IMR-90 (cell line): Measurements from ENCODE around the gene ADPRHL1. TPM values are rescaled to one million over a fixed set of nuclear protein-coding genes. Genes with fewer than 3 reads are reported as not detected.

ENCODE experiments used
- ATAC-seq: fragments of 200-7000 bp; cut with Tn5 transposase; 2 replicates; pipeline ENCODE4 v1.9.1; 2020; ENCODE audit warnings: low read depth, mild to moderate bottlenecking, moderate library complexity
- BruUV-seq: library from RNA; stranded (reverse); fragments of 400-500 nt; replicated peaks from 2 replicates; lab custom pipeline; 2021; lab: Mats Ljungman, UMichigan
- CTCF ChIA-PET: fragments of 300-600 bp; formaldehyde crosslinking; extraction: SDS; loops from one replicate; lab custom pipeline; 2021; ENCODE audit warnings: antibody characterized with exemption; lab: Yijun Ruan, JAX
- POLR2A ChIA-PET: fragments of 300-600 bp; sonication (Branson Sonifier 250); formaldehyde crosslinking; loops from one replicate; lab custom pipeline; 2022; ENCODE audit warnings: antibody characterized with exemption; ENCODE audit not compliant: unreplicated experiment; lab: Charles Lee
- DNase-seq: peaks from one replicate; pipeline ENCODE4 v3.0.0; 2013
- H2AFZ ChIP-seq: replicated peaks from 2 replicates; pipeline ENCODE3; 2013; ENCODE audit warnings: low read length, mild to moderate bottlenecking; ENCODE audit not compliant: poor library complexity
- H2AK5ac ChIP-seq: 2 replicates; pipeline ENCODE4 v1.6.1; 2013; ENCODE audit warnings: low read depth, low read length, inconsistent platforms
- H2AK9ac ChIP-seq: replicated peaks from 2 replicates; pipeline ENCODE3; 2013; ENCODE audit warnings: mild to moderate bottlenecking, low read depth, low read length, moderate library complexity; ENCODE audit not compliant: poor library complexity
- H2BK120ac ChIP-seq: 2 replicates; pipeline ENCODE4 v1.6.1; 2013; ENCODE audit warnings: low read depth, low read length, inconsistent platforms
- H2BK15ac ChIP-seq: 3 replicates; pipeline ENCODE4 v1.6.1; 2013; ENCODE audit warnings: low read depth, low read length, inconsistent platforms
- H2BK20ac ChIP-seq: 2 replicates; pipeline ENCODE4 v1.6.1; 2013; ENCODE audit warnings: low read depth, mild to moderate bottlenecking, inconsistent platforms, low read length, moderate library complexity
- H2BK5ac ChIP-seq: 2 replicates; pipeline ENCODE4 v1.6.1; 2013; ENCODE audit warnings: mild to moderate bottlenecking, low read depth, low read length, inconsistent platforms; ENCODE audit not compliant: poor library complexity, severe bottlenecking
- H3K14ac ChIP-seq: replicated peaks from 2 replicates; pipeline ENCODE4 v1.6.1; 2013; ENCODE audit warnings: low read depth, low read length, inconsistent platforms
- H3K18ac ChIP-seq: 2 replicates; pipeline ENCODE4 v1.6.1; 2013; ENCODE audit warnings: low read depth, low read length, control low read depth
- H3K23ac ChIP-seq: 2 replicates; pipeline ENCODE4 v1.6.1; 2013; ENCODE audit warnings: low read depth, low read length, inconsistent platforms
- H3K27ac ChIP-seq: 2 replicates; pipeline ENCODE4 v1.5.1; 2013; ENCODE audit warnings: mild to moderate bottlenecking, control low read depth, low read length; ENCODE audit not compliant: insufficient read depth
- H3K27me3 ChIP-seq: 2 replicates; pipeline ENCODE4 v1.6.1; 2013; ENCODE audit warnings: low read length; ENCODE audit not compliant: control insufficient read depth, insufficient read depth
- H3K36me3 ChIP-seq: 2 replicates; pipeline ENCODE4 v1.6.1; 2013; ENCODE audit warnings: low read length, mixed read lengths; ENCODE audit not compliant: control insufficient read depth, insufficient read depth
- H3K4ac ChIP-seq: 2 replicates; pipeline ENCODE4 v1.6.1; 2013; ENCODE audit warnings: low read depth, low read length, inconsistent platforms
- H3K4me1 ChIP-seq: 2 replicates; pipeline ENCODE4 v1.6.1; 2013; ENCODE audit warnings: low read length, mixed read lengths; ENCODE audit not compliant: control insufficient read depth, insufficient read depth
- H3K4me2 ChIP-seq: 2 replicates; pipeline ENCODE4 v1.6.1; 2013; ENCODE audit warnings: low read depth, mild to moderate bottlenecking, control low read depth, low read length, moderate library complexity
- H3K4me3 ChIP-seq: 2 replicates; pipeline ENCODE4 v1.5.1; 2013; ENCODE audit warnings: low read depth, mild to moderate bottlenecking, control low read depth, low read length, moderate library complexity; ENCODE audit not compliant: insufficient read depth
- H3K56ac ChIP-seq: 2 replicates; pipeline ENCODE4 v1.6.1; 2013; ENCODE audit warnings: low read length, inconsistent platforms; ENCODE audit not compliant: insufficient read depth; ENCODE audit errors: extremely low read depth
- H3K79me1 ChIP-seq, 2 experiments: 2 replicates each; pipeline ENCODE4 v1.6.1; 2013; ENCODE audit warnings: low read length in 2 of 2, inconsistent platforms in 1 of 2, low read depth in 1 of 2
- H3K9ac ChIP-seq: 2 replicates; pipeline ENCODE4 v1.6.1; 2013; ENCODE audit warnings: low read depth, low read length, control low read depth
- H3K9me1 ChIP-seq: 2 replicates; pipeline ENCODE4 v1.6.1; 2013; ENCODE audit warnings: low read length, inconsistent platforms; ENCODE audit not compliant: insufficient read depth
- H3K9me3 ChIP-seq: 2 replicates; pipeline ENCODE4 v1.6.1; 2013; ENCODE audit warnings: low read length; ENCODE audit not compliant: control insufficient read depth, insufficient read depth
- H4K20me1 ChIP-seq: 2 replicates; pipeline ENCODE4 v1.6.1; 2013; ENCODE audit warnings: low read length, inconsistent platforms; ENCODE audit not compliant: insufficient read depth
- H4K5ac ChIP-seq: 2 replicates; pipeline ENCODE4 v1.6.1; 2013; ENCODE audit warnings: mild to moderate bottlenecking, low read depth, low read length, control low read depth
- H4K8ac ChIP-seq, 2 experiments: 2 replicates each; pipeline ENCODE4 v1.6.1; 2013; ENCODE audit warnings: low read depth in 2 of 2, low read length in 2 of 2, control low read depth in 1 of 2, inconsistent platforms in 1 of 2
- H4K91ac ChIP-seq: 2 replicates; pipeline ENCODE4 v1.6.1; 2013; ENCODE audit warnings: low read depth, low read length, inconsistent platforms; ENCODE audit not compliant: insufficient read depth
- BHLHE40 ChIP-seq: fragments of 150-350 bp; IDR thresholded peaks from 2 replicates; pipeline ENCODE4 v1.6.1; 2016; ENCODE audit warnings: mild to moderate bottlenecking, low read depth, low read length
- CEBPB ChIP-seq: IDR thresholded peaks from 2 replicates; pipeline ENCODE4 v1.6.1; 2012; ENCODE audit warnings: low read depth, low read length, improper control_type of control experiment
- CHD1 ChIP-seq: IDR thresholded peaks from 2 replicates; pipeline ENCODE4 v1.6.1; 2012; ENCODE audit warnings: low read depth, low read length, improper control_type of control experiment
- FOS ChIP-seq: fragments of 150-350 bp; IDR thresholded peaks from 2 replicates; pipeline ENCODE4 v1.6.1; 2016; ENCODE audit warnings: low read depth, low read length
- MAFK ChIP-seq: IDR thresholded peaks from 2 replicates; pipeline ENCODE4 v1.6.1; 2012; ENCODE audit warnings: low read depth, low read length, improper control_type of control experiment
- MAZ ChIP-seq: IDR thresholded peaks from 2 replicates; pipeline ENCODE4 v1.6.1; 2012; ENCODE audit warnings: low read depth, mild to moderate bottlenecking, low read length, improper control_type of control experiment, moderate library complexity, borderline replicate concordance
- MXI1 ChIP-seq: IDR thresholded peaks from 2 replicates; pipeline ENCODE4 v1.6.1; 2012; ENCODE audit warnings: low read depth, mild to moderate bottlenecking, low read length, moderate library complexity, borderline replicate concordance
- NFE2L2 ChIP-seq: fragments of 150-350 bp; IDR thresholded peaks from 2 replicates; pipeline ENCODE4 v1.6.1; 2016; ENCODE audit warnings: low read depth, mild to moderate bottlenecking, low read length
- POLR2A ChIP-seq: IDR thresholded peaks from 2 replicates; pipeline ENCODE4 v1.6.1; 2012; ENCODE audit warnings: mild to moderate bottlenecking, low read depth, low read length
- RAD21 ChIP-seq: IDR thresholded peaks from 2 replicates; pipeline ENCODE4 v1.6.1; 2012; ENCODE audit warnings: low read length, improper control_type of control experiment
- RCOR1 ChIP-seq: IDR thresholded peaks from 2 replicates; pipeline ENCODE4 v1.6.1; 2012; ENCODE audit warnings: mild to moderate bottlenecking, low read length, improper control_type of control experiment; ENCODE audit not compliant: insufficient replicate concordance
- RFX5 ChIP-seq: IDR thresholded peaks from 2 replicates; pipeline ENCODE4 v1.8.0; 2012; ENCODE audit warnings: low read depth, mild to moderate bottlenecking, low read length, moderate library complexity
- SMC3 ChIP-seq: fragments of 150-350 bp; IDR thresholded peaks from 2 replicates; pipeline ENCODE4 v1.6.1; 2016; ENCODE audit warnings: low read depth, mild to moderate bottlenecking, antibody characterized with exemption, low read length, moderate library complexity
- WGBS, 2 experiments: methylation state at CpG; one replicate each; pipeline versions ENCODE4 v1.1.5 to v1.1.7; 2013; ENCODE audit warnings: missing lambda C conversion rate in 2 of 2; ENCODE audit not compliant: insufficient read length in 1 of 2; ENCODE audit errors: extremely low coverage in 2 of 2; 5-methylcytosine and 5-hydroxymethylcytosine counted together
- dilution Hi-C: fragments of 300-500 bp; cut with HindIII; formaldehyde crosslinking; loops from one replicate; pipeline ENCODE4 v1.14.3; 2018; ENCODE audit warnings: low sequenced_read_pairs; ENCODE audit not compliant: unreplicated experiment
- in situ Hi-C: fragments of 300-500 bp; cut with MboI; formaldehyde crosslinking; loops from 3 replicates; pipeline ENCODE4 v1.14.3; 2019; ENCODE audit warnings: low sequenced_read_pairs, inconsistent platforms, mixed read lengths
- intact Hi-C: fragments of 100-400 bp; cut with micrococcal nuclease; formaldehyde crosslinking; loops from 2 replicates; pipeline ENCODE4 v1.10.0; 2022
- polyA plus RNA-seq, 3 experiments: library from polyadenylated mRNA; depleted of rRNA; stranded (reverse); fragments of >200 nt; gene quantifications; 2 replicates each; pipeline ENCODE4 v1.2.3, GENCODE V29; 2012; ENCODE audit warnings: low replicate concordance in 1 of 3
- total RNA-seq: library from RNA; depleted of rRNA; stranded (reverse); fragments of >200 nt; gene quantifications from 2 replicates; pipeline ENCODE4 v1.2.3, GENCODE V29; 2012
- TF ChIP-seq, protein P1 (sequence below): fragments of 150-350 bp; IDR thresholded peaks from 2 replicates; pipeline ENCODE4 v1.6.1; 2017; ENCODE audit warnings: mild to moderate bottlenecking, antibody characterized with exemption, low read length, low read depth
- TF ChIP-seq, protein P2 (sequence below): fragments of 150-350 bp; IDR thresholded peaks from 2 replicates; pipeline ENCODE4 v1.6.1; 2016; ENCODE audit warnings: low read depth, mild to moderate bottlenecking, low read length, moderate library complexity, borderline replicate concordance
- TF ChIP-seq, protein P3 (sequence below): conservative IDR thresholded peaks from 2 replicates; pipeline ENCODE4 v1.5.1; 2012; ENCODE audit warnings: mild to moderate bottlenecking, low read depth, low read length, improper control_type of control experiment

The ADPRHL1 gene
- total and polyA plus RNA-seq, 2 of the 4 experiments (the other 2 are of a cell fraction) = 0.36 to 0.67 TPM

DNA sequence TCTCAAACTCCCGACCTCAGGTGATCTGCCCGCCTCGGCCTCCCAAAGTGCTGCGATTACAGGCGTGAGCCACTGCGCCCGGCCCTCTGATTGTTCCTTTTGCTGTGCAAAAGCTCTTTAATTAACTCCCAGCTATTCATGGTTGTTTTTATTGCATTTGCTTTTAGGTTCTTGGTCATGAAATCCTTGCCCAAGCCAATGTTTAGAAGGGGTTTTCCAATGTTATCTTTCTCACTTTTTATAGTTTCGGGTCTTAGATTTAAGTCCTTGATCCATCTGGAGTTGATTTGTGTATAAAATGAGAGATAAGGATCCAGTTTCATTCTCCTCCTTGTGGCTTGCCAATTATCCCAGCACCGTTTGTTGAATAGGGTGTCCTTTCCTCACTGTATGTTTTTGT is 70.2 kb downstream of the ADPRHL1 start:
- WGBS, 2 experiments = no CpG with 5 or more reads among the region's 9 CpGs

More for the DNA sequence above, 70.2 kb downstream of the ADPRHL1 start:
- no peak overlapping the region for H2BK15ac ChIP-seq
- no peak overlapping the region for H3K4me2 ChIP-seq
- no peak overlapping the region for H2BK120ac ChIP-seq
- no peak overlapping the region for H3K18ac ChIP-seq
- no TSS peak for BruUV-seq
- no peak overlapping the region for H4K91ac ChIP-seq
- no peak overlapping the region for H3K14ac ChIP-seq
- H3K9ac ChIP-seq = no peak overlapping the region
- no peak overlapping the region for H3K4ac ChIP-seq
- TF ChIP-seq, protein P1, sequence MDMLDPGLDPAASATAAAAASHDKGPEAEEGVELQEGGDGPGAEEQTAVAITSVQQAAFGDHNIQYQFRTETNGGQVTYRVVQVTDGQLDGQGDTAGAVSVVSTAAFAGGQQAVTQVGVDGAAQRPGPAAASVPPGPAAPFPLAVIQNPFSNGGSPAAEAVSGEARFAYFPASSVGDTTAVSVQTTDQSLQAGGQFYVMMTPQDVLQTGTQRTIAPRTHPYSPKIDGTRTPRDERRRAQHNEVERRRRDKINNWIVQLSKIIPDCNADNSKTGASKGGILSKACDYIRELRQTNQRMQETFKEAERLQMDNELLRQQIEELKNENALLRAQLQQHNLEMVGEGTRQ = no peak
- TF ChIP-seq BHLHE40 (no peak), RAD21 (no peak), POLR2A (no peak), RFX5 (no peak), NFE2L2 (no peak), CEBPB (no peak), MXI1 (no peak), SMC3 (no peak), FOS (no peak), RCOR1 (no peak), MAFK (no peak), MAZ (no peak), CHD1 (no peak)
- TF ChIP-seq, protein P2, sequence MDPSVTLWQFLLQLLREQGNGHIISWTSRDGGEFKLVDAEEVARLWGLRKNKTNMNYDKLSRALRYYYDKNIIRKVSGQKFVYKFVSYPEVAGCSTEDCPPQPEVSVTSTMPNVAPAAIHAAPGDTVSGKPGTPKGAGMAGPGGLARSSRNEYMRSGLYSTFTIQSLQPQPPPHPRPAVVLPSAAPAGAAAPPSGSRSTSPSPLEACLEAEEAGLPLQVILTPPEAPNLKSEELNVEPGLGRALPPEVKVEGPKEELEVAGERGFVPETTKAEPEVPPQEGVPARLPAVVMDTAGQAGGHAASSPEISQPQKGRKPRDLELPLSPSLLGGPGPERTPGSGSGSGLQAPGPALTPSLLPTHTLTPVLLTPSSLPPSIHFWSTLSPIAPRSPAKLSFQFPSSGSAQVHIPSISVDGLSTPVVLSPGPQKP = no peak
- TF ChIP-seq, protein P3, sequence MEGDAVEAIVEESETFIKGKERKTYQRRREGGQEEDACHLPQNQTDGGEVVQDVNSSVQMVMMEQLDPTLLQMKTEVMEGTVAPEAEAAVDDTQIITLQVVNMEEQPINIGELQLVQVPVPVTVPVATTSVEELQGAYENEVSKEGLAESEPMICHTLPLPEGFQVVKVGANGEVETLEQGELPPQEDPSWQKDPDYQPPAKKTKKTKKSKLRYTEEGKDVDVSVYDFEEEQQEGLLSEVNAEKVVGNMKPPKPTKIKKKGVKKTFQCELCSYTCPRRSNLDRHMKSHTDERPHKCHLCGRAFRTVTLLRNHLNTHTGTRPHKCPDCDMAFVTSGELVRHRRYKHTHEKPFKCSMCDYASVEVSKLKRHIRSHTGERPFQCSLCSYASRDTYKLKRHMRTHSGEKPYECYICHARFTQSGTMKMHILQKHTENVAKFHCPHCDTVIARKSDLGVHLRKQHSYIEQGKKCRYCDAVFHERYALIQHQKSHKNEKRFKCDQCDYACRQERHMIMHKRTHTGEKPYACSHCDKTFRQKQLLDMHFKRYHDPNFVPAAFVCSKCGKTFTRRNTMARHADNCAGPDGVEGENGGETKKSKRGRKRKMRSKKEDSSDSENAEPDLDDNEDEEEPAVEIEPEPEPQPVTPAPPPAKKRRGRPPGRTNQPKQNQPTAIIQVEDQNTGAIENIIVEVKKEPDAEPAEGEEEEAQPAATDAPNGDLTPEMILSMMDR = no peak
- no peaks in the 10 kb centered on the region for H3K4me1 ChIP-seq
- H3K27me3 ChIP-seq = peaks cover 13% of the 10 kb centered on the region
- in situ Hi-C loops = loop anchor here (25.0 kb wide), 1 partner anchor 446 kb away; no protein-coding TSS in a partner anchor
- no peak overlapping the region for H2AK9ac ChIP-seq
- H4K20me1 ChIP-seq = no peaks in the 10 kb centered on the region
- H2AFZ ChIP-seq = no peak overlapping the region
- ChIA-PET POLR2A (no interaction called here), CTCF (interaction anchor here (0.7 kb wide), 1 partner anchor 10 kb away, joined by 4 read pairs; no protein-coding TSS in a partner anchor)
- dilution Hi-C loops = no loop called here
- no peak overlapping the region for H2AK5ac ChIP-seq
- no peak overlapping the region for H3K23ac ChIP-seq
- H3K79me1 ChIP-seq = no peaks in the 10 kb centered on the region
- H3K9me3 ChIP-seq = peaks cover 7% of the 10 kb centered on the region
- no peak overlapping the region for H4K8ac ChIP-seq
- ATAC-seq = no peak
- no peaks in the 10 kb centered on the region for H3K36me3 ChIP-seq
- H2BK5ac ChIP-seq = no peak overlapping the region
- no peak overlapping the region for H3K27ac ChIP-seq
- H3K56ac ChIP-seq = no peak overlapping the region
- no peak for DNase-seq
- H2BK20ac ChIP-seq = no peak overlapping the region
- no peaks in the 10 kb centered on the region for H3K9me1 ChIP-seq
- H3K4me3 ChIP-seq = no peak overlapping the region
- no peak overlapping the region for H4K5ac ChIP-seq
- intact Hi-C loops = no loop called here
